Neural progenitor cell (in vitro differentiated cells): ENCODE results near the gene WDR20.
"Not testable (repeated sequence)": the region's sequence is repeated elsewhere in the genome, so short reads cannot be mapped to it uniquely, and the experiment has no call there.

Source experiments
- EZH2 ChIP-seq: fragments of 200-600 bp; sonication (generic); IDR thresholded peaks from 2 replicates; pipeline ENCODE4 v1.6.1; 2017; ENCODE audit warnings: antibody characterized with exemption, mild to moderate bottlenecking, moderate library complexity
- EZH2phosphoT487 ChIP-seq: fragments of 200-600 bp; sonication (generic); IDR thresholded peaks from 2 replicates; pipeline ENCODE4 v1.6.1; 2017; ENCODE audit warnings: antibody characterized with exemption
- TF ChIP-seq, protein P1 (sequence below): fragments of 200-600 bp; sonication (generic); IDR thresholded peaks from 2 replicates; pipeline ENCODE4 v1.5.1; 2017; ENCODE audit warnings: antibody characterized with exemption, mild to moderate bottlenecking

DNA sequence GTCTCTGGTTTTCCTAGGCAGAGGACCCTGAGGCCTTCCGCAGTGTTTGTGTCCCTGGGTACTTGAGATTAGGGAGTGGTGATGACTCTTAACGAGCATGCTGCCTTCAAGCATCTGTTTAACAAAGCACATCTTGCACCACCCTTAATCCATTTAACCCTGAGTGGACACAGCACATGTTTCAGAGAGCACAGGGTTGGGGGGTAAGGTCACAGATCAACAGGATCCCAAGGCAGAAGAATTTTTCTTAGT, 32.2 kb downstream of the WDR20 start:
- TF ChIP-seq, protein P1, sequence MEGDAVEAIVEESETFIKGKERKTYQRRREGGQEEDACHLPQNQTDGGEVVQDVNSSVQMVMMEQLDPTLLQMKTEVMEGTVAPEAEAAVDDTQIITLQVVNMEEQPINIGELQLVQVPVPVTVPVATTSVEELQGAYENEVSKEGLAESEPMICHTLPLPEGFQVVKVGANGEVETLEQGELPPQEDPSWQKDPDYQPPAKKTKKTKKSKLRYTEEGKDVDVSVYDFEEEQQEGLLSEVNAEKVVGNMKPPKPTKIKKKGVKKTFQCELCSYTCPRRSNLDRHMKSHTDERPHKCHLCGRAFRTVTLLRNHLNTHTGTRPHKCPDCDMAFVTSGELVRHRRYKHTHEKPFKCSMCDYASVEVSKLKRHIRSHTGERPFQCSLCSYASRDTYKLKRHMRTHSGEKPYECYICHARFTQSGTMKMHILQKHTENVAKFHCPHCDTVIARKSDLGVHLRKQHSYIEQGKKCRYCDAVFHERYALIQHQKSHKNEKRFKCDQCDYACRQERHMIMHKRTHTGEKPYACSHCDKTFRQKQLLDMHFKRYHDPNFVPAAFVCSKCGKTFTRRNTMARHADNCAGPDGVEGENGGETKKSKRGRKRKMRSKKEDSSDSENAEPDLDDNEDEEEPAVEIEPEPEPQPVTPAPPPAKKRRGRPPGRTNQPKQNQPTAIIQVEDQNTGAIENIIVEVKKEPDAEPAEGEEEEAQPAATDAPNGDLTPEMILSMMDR = not testable (repeated sequence)
- TF ChIP-seq EZH2, EZH2phosphoT487: not testable (repeated sequence)
